GM19023 (cell line): ENCODE measurements around the gene SLC9A2.
A peak's percentile ranks its signal among the peaks of the same experiment; 100 is the strongest.

ENCODE experiments used
- ATAC-seq: cut with Tn5 transposase; IDR thresholded peaks from one replicate; pipeline ENCODE4 v1.9.1; 2021; ENCODE audit warnings: mild to moderate bottlenecking, moderate library complexity; ENCODE audit not compliant: unreplicated experiment

Gene SLC9A2

DNA sequence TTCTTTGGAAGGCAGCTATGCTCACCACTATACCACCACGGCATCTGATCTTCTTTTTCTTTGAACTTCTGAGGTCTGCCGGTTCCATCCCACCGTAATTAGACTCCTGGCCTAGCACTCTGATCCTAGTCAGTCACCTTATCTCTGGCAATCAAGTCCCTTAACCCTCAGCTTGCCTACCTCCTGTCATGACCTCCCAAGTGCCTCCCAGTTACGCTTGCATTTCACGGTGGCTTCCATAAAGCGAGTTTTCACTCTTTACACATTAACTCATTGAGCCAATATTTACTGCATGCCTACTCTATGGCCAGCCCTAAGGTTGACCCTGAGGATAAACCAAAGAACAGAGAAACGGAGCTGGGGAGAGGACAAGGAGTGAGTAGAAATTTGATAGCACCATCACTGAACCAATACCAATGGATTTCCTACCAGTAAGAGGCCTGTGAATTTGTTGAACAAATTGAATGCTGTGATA lies 104.7 kb downstream of the SLC9A2 start:
- ATAC-seq = no peak

GRCh38 chr2:102724553-102724952 lies 105.2 kb downstream of the SLC9A2 start:
- no peak for ATAC-seq

DNA sequence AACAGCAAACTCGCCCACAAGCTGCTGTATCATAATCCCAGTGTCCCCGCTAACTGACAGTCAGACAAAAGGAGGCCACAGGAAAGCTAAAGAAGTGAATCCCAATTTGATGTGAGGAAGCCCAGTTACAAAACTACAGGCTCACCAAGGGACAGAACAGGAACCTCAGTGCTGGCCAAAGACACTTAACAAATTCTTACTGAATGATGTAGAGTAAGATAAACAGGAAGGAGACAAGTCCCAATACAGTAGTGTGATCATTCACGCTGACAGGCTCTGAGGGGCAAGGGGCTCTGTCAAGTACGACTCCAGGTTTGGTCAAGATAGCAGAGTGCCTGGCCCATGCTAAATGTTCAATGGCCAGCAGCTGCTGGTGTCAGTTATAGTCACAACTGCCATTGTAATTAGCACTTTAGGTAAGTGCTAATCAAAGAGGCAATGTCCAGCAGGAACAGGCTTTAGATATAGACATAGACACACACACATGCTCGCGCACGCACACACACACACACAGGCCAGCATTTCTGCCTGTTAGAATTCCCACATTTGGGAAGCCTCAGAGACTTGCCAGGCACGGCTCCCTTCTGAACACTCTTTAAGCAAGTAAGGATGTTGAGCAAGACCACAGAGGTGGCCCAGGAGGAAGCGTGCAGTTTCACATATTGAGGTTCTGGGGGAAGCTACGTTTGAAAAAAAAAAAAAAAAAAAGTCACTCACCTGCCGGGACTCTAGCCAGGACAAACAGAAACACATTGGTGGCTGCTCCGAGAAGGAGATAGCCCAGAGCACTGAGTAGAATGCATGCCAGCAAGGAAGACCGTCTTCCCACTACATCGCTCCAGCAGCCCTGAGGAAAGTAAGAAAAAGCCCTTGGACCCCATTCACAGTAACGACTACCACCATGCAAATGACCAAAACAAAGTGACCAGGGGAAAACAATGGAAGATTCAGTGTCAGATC lies 107.1 kb downstream of the SLC9A2 start:
- ATAC-seq = no peak

- no peak for ATAC-seq
Observed at GRCh38 chr2:102735416-102736109, 116.2 kb downstream of the SLC9A2 start.

DNA sequence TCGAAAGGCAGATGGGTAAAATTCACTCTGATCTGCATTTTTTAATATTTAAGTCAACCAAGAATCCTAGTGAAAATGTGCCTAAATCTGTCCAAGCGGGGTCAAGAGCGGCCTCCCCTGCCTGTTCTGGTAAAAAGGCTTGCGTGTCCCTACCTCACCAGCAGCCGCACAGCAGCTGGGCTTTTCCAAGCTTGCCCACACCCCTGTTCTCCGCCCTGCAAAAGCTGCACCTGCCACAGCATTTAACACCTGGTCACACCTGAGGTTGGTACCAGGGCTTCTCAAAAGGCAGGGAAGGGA lies 116.7 kb downstream of the SLC9A2 start:
- peak; percentile 20 for ATAC-seq

DNA sequence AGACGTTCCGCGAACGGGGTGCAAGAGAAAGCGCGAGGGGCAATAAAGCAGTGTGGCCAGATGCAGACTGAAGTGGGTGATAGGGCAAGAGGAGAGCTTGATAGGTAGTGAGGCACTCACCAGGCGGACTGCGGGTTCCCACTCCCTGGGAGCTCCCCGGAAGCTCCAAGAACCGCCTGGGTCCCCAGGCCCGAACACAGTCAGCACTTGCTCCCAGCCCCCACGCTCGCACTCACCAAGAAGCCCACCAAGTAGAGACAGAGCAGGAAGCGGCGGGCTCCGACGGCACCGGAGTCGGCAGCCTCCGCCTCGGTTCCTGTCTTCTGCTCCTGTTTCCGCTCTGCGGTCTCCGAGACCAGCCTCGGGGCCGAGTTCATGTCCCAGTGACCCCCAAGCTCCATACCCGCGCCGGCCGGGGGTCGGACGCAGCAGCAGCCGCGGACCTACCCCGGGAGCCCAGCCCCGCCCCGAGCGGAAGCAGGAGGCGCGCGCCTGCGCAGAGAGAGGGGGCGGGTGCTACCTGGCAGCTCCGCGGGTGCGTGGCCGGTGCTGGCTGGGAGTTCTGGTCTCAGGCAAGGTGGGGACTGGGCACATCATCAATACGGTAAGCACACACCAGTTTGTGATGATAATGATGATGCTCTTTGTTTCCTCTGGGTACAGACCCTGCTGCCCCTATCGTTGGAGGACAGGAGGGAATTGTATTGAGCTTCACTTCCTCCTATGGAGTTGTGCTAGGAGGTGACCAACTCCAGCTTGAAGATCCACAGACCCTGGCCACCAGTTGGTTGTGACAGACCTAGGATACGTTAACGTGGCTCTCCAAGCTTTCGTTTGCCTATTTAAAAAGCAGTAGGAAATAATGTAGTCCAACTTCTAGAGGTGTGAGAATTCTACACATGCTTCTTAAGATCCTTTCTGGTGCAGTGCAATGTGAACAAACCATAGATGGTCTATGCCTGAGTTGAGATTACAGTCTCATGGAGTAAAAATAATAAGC lies 117.4 kb downstream of the SLC9A2 start:
- ATAC-seq = peak; percentile 95

DNA sequence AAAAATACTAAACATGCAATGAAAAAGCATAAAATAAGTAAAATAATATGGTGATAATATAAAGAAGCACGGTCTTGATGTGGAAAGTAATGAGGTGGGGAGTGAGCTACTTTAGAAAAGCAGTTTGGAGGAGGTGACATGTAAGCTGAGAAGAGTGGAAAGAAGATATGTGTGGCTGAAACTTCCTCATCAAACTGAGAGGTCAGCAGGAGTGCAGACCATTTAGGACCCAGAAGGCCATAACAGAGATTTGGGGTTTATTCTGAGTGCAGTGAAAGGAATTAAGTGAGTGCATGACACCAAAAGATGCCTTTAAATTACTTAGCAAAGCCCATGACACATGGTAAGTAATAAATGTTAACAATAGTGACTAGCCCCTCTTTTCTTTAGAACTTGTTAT lies 118.1 kb downstream of the SLC9A2 start:
- no peak for ATAC-seq

DNA sequence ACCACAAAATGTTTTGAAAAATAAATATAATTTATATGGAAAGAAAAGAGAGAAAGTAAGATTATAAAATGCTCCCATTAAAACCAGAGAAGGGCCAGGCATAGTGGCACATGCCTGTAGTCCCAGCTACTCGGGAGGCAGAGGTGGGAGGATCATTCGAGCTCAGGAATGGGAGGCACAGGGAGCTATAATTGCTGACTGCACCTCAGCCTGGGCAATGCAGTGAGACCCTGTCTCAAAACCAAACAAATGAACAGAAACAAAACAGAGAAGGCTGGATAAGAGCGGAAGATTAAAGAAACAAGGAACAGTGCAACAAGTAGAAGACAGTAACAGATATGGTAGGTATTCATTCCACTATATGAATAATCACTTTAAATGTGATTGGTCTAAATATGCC lies 123.9 kb downstream of the SLC9A2 start:
- no peak for ATAC-seq

- no peak for ATAC-seq
Observed at GRCh38 chr2:102748107-102748506, 128.8 kb downstream of the SLC9A2 start.

DNA sequence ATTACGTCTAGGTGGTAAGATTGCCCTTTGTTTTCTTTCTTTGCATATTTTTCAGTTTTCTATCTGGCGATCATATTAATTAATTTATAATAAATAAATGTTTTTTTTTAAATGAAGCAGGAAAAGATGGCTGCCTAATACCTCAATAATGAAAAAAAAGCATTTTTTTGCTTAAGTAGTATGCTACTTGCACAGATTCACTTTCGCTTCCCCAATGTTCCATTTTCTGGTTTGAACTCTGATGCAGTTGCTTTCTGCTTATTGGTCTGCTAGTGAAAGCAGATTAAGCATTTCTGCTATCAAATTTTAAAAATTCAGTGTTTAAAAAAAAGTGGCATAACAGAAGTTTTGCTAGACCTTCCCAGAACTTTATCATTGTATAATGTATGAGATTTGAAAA lies 130.6 kb downstream of the SLC9A2 start:
- peak; percentile 58 for ATAC-seq

DNA sequence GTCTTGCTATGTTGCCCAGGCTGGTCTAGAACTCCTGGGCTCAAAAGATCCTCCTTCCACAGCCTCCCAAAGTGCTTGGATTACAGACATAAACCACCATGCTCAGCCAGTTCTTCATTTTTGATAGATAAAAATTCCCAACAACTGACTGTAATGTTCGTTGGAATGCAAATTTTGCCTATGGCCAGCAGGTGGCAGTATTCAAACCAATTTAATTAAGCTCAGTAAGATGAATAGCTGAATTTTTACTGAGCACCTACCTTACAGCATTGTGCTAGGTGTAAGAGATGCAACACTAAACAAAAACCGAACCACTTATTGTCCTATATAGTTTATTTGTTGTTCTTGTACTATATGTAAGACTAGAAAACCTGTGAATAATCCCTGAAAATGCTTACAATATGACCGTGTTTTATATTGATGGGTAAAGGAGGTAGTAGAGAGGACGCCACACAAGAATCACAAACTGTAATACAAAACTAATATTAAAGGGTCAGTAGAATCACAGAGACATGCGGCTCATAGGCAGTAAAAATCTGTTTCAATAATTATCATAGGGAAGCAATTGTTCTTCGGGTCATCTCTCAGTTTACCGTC lies 134.3 kb downstream of the SLC9A2 start:
- ATAC-seq = no peak

GRCh38 chr2:102754456-102755145 lies 135.2 kb downstream of the SLC9A2 start:
- no peak for ATAC-seq

GRCh38 chr2:102755284-102755683 lies 135.9 kb downstream of the SLC9A2 start:
- no peak for ATAC-seq

DNA sequence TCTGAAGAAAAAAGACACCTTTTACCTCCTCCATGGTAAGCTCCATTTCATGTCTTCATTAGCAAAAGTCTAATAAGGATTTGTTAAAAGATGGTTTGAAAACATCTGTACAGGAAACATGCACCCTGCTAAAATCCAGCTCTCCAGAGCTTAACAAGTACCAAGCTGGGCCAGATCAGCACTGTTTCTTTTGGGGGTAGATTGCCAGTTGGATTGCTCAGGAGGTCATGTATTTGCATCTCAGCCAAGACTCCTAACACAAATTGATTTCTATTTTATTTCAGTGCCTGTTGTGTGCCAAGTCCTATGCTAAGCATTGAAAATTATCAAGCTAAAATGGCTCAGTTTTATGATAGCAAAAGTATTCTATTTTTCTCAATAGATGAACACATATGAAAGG lies 139.1 kb downstream of the SLC9A2 start:
- ATAC-seq = no peak
